ENCODE results near the gene SAMD13. TPM values are rescaled to one million over a fixed set of nuclear protein-coding genes. Genes with fewer than 3 reads are reported as not detected.

SAMD13 gene
- total and polyA plus RNA-seq, 12 donors = 0.37 to 2.2 (median 1.2) TPM; not detected in 1

DNA sequence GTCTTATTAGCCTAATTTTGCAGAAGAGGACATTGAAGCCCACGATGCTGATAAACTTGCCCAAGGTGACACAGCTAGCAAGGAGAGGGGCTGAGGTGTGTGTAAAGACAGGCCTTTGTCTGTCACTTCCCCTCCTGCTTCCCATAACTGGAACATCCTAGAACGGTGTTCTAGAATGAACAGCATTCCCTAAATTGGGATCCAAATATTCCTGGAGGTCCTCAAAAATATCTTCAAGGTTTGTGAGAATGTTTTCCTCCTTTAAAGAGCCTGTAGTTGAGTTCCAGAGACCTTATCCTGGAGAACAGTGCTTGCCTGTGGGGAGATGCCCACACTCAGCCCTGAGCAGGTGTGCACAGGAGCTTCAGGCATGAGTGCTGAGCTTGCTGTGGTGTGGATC lies 41.5 kb upstream of the SAMD13 start:
- H3K27me3 ChIP-seq = no peaks in the 10 kb centered on the region
- intact Hi-C loops (cut with DNase I) = no loop called here
- no peaks in the 10 kb centered on the region for H3K9me3 ChIP-seq
- H3K36me3 ChIP-seq = no peaks in the 10 kb centered on the region
- ATAC-seq (no peak), DNase-seq (no peak)
- H3K4me1 ChIP-seq = peaks cover 0 to 14% (median 0%) of the 10 kb centered on the region in 9 donors
- H3K27ac ChIP-seq = no peak overlapping the region
- H3K4me3 ChIP-seq = no peak overlapping the region
- WGBS, 2 donors = 87 to 92% methylated on average over 2 of the region's 2 CpGs
- TF ChIP-seq, protein P1, sequence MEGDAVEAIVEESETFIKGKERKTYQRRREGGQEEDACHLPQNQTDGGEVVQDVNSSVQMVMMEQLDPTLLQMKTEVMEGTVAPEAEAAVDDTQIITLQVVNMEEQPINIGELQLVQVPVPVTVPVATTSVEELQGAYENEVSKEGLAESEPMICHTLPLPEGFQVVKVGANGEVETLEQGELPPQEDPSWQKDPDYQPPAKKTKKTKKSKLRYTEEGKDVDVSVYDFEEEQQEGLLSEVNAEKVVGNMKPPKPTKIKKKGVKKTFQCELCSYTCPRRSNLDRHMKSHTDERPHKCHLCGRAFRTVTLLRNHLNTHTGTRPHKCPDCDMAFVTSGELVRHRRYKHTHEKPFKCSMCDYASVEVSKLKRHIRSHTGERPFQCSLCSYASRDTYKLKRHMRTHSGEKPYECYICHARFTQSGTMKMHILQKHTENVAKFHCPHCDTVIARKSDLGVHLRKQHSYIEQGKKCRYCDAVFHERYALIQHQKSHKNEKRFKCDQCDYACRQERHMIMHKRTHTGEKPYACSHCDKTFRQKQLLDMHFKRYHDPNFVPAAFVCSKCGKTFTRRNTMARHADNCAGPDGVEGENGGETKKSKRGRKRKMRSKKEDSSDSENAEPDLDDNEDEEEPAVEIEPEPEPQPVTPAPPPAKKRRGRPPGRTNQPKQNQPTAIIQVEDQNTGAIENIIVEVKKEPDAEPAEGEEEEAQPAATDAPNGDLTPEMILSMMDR (IDR thresholded peaks at IDR 0.05) = no peak

DNA sequence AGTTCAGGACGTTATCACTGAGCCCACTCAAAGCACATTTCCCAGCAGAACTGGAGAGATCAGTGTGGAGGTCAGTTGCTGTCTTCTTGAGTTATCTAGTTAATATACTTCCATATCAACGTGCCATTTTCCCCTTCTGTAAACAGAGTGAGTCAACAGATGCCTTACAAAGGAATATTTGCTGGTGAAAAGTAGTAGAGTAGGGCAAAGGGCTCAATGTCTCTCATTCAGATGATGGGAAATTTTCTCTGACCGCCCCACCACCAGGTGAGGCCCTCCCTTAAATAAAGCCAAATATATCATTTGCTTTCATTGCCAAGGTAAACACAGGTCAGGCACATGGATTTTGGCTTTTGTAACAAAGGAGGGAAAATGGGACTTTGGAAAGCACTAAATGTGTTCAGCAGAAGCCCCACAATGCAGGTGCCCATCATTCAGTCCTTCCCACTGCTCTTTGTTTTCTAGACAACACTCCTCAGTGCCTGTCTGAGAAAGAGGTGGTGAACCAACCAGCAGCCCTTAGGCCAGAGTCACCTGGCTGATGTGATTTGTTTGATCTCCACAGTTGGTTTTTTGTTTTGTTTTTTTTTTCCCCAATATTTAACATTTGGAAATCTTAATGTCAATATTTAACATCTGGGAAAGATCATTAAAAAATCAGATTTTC lies 40.5 kb upstream of the SAMD13 start:
- TF ChIP-seq, protein P1 (IDR thresholded peaks at IDR 0.05) = no peak
- WGBS, 2 donors = 52 to 59% methylated on average over 3 of the region's 3 CpGs
- DNase-seq = no peak
- Histone ChIP-seq H3K4me3 (no peak overlapping the region), H3K36me3 (no peaks in the 10 kb centered on the region), H3K9me3 (no peaks in the 10 kb centered on the region), H3K4me1 (peaks cover 0 to 6% (median 0%) of the 10 kb centered on the region in 9 donors), H3K27me3 (no peaks in the 10 kb centered on the region), H3K27ac (no peak overlapping the region)
- intact Hi-C loops (cut with DNase I) = no loop called here
- no peak for ATAC-seq

DNA sequence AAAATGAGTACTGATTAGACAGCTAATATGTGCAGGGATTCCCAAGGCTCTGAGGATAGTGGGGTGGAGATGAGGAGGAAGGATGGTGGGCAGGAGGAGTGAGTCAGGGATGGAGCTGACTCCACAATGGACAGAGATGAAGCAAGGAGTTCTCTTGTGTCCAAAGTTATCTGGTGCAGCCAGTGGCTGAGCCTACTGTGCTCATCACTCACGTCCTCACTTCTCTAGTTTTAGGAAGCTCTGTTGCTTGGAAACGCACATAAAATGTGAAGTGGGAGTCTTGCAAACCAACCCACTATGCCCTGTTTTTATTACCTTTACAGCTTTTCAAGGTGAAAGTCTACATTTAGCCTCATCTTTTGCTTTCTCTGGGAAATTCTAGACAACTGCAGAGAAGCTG lies 36.5 kb upstream of the SAMD13 start:
- ATAC-seq (no peak), DNase-seq (no peak)
- TF ChIP-seq, protein P1 (IDR thresholded peaks at IDR 0.05) = no peak
- 71 to 80% methylated on average over 2 of the region's 2 CpGs for WGBS, 2 donors
- intact Hi-C loops (cut with DNase I) = no loop called here
- H3K4me3 ChIP-seq = no peak overlapping the region
- no peaks in the 10 kb centered on the region for H3K36me3 ChIP-seq
- no peaks in the 10 kb centered on the region for H3K4me1 ChIP-seq
- H3K27ac ChIP-seq = no peak overlapping the region
- no peaks in the 10 kb centered on the region for H3K9me3 ChIP-seq
- H3K27me3 ChIP-seq = no peaks in the 10 kb centered on the region

DNA sequence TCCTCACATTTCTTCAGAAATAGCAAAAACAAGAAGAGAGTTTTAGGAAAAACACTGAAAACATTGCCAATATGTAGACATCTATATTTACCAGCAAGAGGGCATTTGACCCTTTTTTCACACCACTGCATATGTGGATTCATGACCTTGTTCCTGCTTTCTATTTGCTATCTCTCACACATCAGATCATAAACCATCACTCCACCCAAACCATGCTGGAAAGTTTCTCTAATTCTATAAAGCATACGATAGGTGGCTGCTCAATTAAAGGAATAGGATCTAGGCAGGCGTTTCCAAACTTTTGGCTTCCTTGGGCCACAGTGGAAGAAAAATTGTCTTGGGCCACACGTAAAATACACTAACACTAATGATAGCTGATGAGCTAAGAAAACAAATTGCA lies 35.6 kb upstream of the SAMD13 start:
- Histone ChIP-seq H3K4me1 (no peaks in the 10 kb centered on the region), H3K9me3 (no peaks in the 10 kb centered on the region), H3K4me3 (no peak overlapping the region), H3K27ac (no peak overlapping the region), H3K36me3 (no peaks in the 10 kb centered on the region), H3K27me3 (no peaks in the 10 kb centered on the region)
- no peak for DNase-seq
- TF ChIP-seq, protein P1 (IDR thresholded peaks at IDR 0.05) = no peak
- ATAC-seq = no peak
- 94 to 95% methylated on average over 3 of the region's 3 CpGs for WGBS, 2 donors
- intact Hi-C loops (cut with DNase I) = no loop called here

Measured in heart right ventricle (tissue), 16 donors.